Endothelial cell of umbilical vein (primary cell): ENCODE data around the gene TP73. TPM values are rescaled to one million over a fixed set of nuclear protein-coding genes. Genes with fewer than 3 reads are reported as not detected.

Source experiments
- BruUV-seq: library from RNA; stranded (reverse); fragments of 400-500 nt; replicated peaks from 2 replicates; lab custom pipeline; 2021; lab: Mats Ljungman, UMichigan
- CTCF ChIA-PET: fragments of 300-600, 350-600 bp; sonication (Branson Sonifier 250); formaldehyde crosslinking; loops from one replicate; lab custom pipeline; 2021; ENCODE audit warnings: antibody characterized with exemption, inconsistent platforms; lab: Charles Lee
- POLR2A ChIA-PET: fragments of 300-600, 350-600 bp; sonication (Branson Sonifier 250); formaldehyde crosslinking; loops from one replicate; lab custom pipeline; 2021; ENCODE audit warnings: antibody characterized with exemption, inconsistent platforms; lab: Charles Lee
- DNase-seq: peaks from one replicate; pipeline ENCODE4 v3.0.0-alpha.2; 2011; ENCODE audit warnings: low read depth, low spot score
- FAIRE-seq: peaks from 2 replicates; lab custom pipeline; 2011; peaks lifted over from hg19 to GRCh38; lab: Jason Lieb, UNC
- H2AFZ ChIP-seq: 2 replicates; pipeline ENCODE4 v1.6.0; 2012; ENCODE audit warnings: low read depth, low read length, control low read depth, inconsistent platforms
- H3K27ac ChIP-seq: 2 replicates; pipeline ENCODE4 v1.5.1; 2011; ENCODE audit warnings: low read depth, mild to moderate bottlenecking, control low read depth, low read length, moderate library complexity; ENCODE audit not compliant: insufficient read depth
- H3K27me3 ChIP-seq, 2 experiments: 2 replicates each; pipeline versions ENCODE4 v1.6.0 to v1.6.1; 2011; ENCODE audit warnings: low read length in 2 of 2, mixed read lengths in 1 of 2; ENCODE audit not compliant: control insufficient read depth in 2 of 2, insufficient read depth in 2 of 2
- H3K36me3 ChIP-seq, 2 experiments: 2 replicates in 1 of 2; 3 replicates in 1 of 2; pipeline ENCODE4 v1.5.1; 2011; ENCODE audit warnings: low read length in 2 of 2, mild to moderate bottlenecking in 1 of 2, moderate library complexity in 1 of 2; ENCODE audit not compliant: control insufficient read depth in 2 of 2, insufficient read depth in 2 of 2; ENCODE audit errors: extremely low read depth in 1 of 2
- H3K4me1 ChIP-seq: 3 replicates; pipeline ENCODE4 v1.5.1; 2011; ENCODE audit warnings: mild to moderate bottlenecking, low read length; ENCODE audit not compliant: control insufficient read depth, insufficient read depth; ENCODE audit errors: extremely low read depth
- H3K4me2 ChIP-seq: 2 replicates; pipeline ENCODE4 v1.6.1; 2011; ENCODE audit warnings: low read length, control low read depth, mixed read lengths; ENCODE audit not compliant: insufficient read depth
- H3K4me3 ChIP-seq, 3 experiments: fragments of 200-600 bp in 1 of 3; sonication (generic), shearing (Covaris generic) in 1 of 3; replicated peaks in 1 of 3; 2 replicates each; pipeline ENCODE4 v1.5.1; 2011 to 2016; ENCODE audit warnings: control low read depth in 3 of 3, low read length in 3 of 3, mild to moderate bottlenecking in 2 of 3, inconsistent platforms in 1 of 3, low read depth in 1 of 3, moderate library complexity in 1 of 3; ENCODE audit not compliant: insufficient read depth in 1 of 3
- H3K79me2 ChIP-seq: 2 replicates; pipeline ENCODE4 v1.6.0; 2012; ENCODE audit warnings: low read length, inconsistent platforms; ENCODE audit not compliant: control insufficient read depth, insufficient read depth
- H3K9ac ChIP-seq: replicated peaks from 2 replicates; pipeline ENCODE3; 2011; ENCODE audit warnings: low read length, control low read depth; ENCODE audit not compliant: insufficient read depth; ENCODE audit errors: extremely low read depth
- H3K9me1 ChIP-seq: replicated peaks from 3 replicates; pipeline ENCODE4 v1.6.0; 2011; ENCODE audit warnings: mild to moderate bottlenecking, low read length; ENCODE audit not compliant: control insufficient read depth, insufficient read depth; ENCODE audit errors: extremely low read depth
- H3K9me3 ChIP-seq: replicated peaks from 2 replicates; pipeline ENCODE4 v1.5.1; 2012; ENCODE audit warnings: low read length, inconsistent platforms; ENCODE audit not compliant: control insufficient read depth, insufficient read depth
- H4K20me1 ChIP-seq: replicated peaks from 2 replicates; pipeline ENCODE3; 2011; ENCODE audit warnings: mild to moderate bottlenecking, low read length; ENCODE audit not compliant: control insufficient read depth, insufficient read depth; ENCODE audit errors: extremely low read depth
- EZH2 ChIP-seq: IDR thresholded peaks from 2 replicates; pipeline ENCODE4 v1.6.1; 2012; ENCODE audit warnings: borderline replicate concordance, low read depth, mild to moderate bottlenecking, moderate library complexity, low read length, inconsistent platforms; ENCODE audit not compliant: severe bottlenecking
- FOS ChIP-seq: IDR thresholded peaks from 2 replicates; pipeline ENCODE4 v1.6.1; 2011; ENCODE audit warnings: mild to moderate bottlenecking, low read length, moderate library complexity, borderline replicate concordance; ENCODE audit not compliant: insufficient read depth
- GATA2 ChIP-seq: IDR thresholded peaks from 2 replicates; pipeline ENCODE4 v1.7.0; 2011; ENCODE audit warnings: low read depth, mild to moderate bottlenecking, moderate library complexity, mixed read lengths, low read length; ENCODE audit not compliant: insufficient read length, insufficient read depth
- JUN ChIP-seq: IDR thresholded peaks from 2 replicates; pipeline ENCODE4 v1.6.1; 2011; ENCODE audit warnings: borderline replicate concordance, low read depth; ENCODE audit not compliant: insufficient read length, insufficient read depth
- MYC ChIP-seq: IDR thresholded peaks from one replicate; pipeline ENCODE4 v1.6.1; 2011; ENCODE audit warnings: mild to moderate bottlenecking, low read depth, low read length
- POLR2A ChIP-seq: IDR thresholded peaks from 2 replicates; pipeline ENCODE4 v1.6.1; 2012; ENCODE audit warnings: low read depth, mild to moderate bottlenecking, control low read depth, low read length
- POLR2AphosphoS5 ChIP-seq: IDR thresholded peaks from 2 replicates; pipeline ENCODE4 v1.6.1; 2012; ENCODE audit warnings: low read depth, mild to moderate bottlenecking, control low read depth, low read length, moderate library complexity; ENCODE audit not compliant: insufficient read depth
- dilution Hi-C: fragments of 300-500 bp; cut with MboI; formaldehyde crosslinking; loops from one replicate; pipeline ENCODE4 v1.15.0; 2019; ENCODE audit warnings: low sequenced_read_pairs; ENCODE audit not compliant: extremely low pct_ligation_motif_present
- intact Hi-C: fragments of 100-400 bp; cut with micrococcal nuclease; formaldehyde crosslinking; loops from one replicate; pipeline ENCODE4 v1.10.0; 2022
- polyA plus RNA-seq, 4 experiments: library from polyadenylated mRNA; depleted of rRNA in 3 of 4; stranded (reverse) in 3 of 4; unstranded in 1 of 4; fragments of >200 nt; gene quantifications; 2 replicates each; pipeline versions ENCODE4 v1.2.1 to v1.2.3, GENCODE V29; 2011 to 2012; ENCODE audit warnings: missing spikeins in 1 of 4
- total RNA-seq: library from RNA; stranded (reverse); gene quantifications from 2 replicates; pipeline ENCODE4 v1.2.3, GENCODE V29; 2021
- TF ChIP-seq, protein P1 (sequence below), 2 donors: IDR thresholded peaks; 1 replicate in 1 of 2; 2 replicates in 1 of 2; pipeline ENCODE4 v1.5.1; 2011; ENCODE audit warnings: low read length in 2 of 2, mild to moderate bottlenecking in 2 of 2, moderate library complexity in 2 of 2, control low read depth in 1 of 2, inconsistent platforms in 1 of 2, low read depth in 1 of 2; ENCODE audit not compliant: insufficient read depth in 1 of 2; ENCODE audit errors: extremely low read depth in 1 of 2
- TF ChIP-seq, protein P2 (sequence below): IDR thresholded peaks from 2 replicates; pipeline ENCODE4 v1.6.1; 2011; ENCODE audit not compliant: insufficient read depth, insufficient read length

The TP73 gene
- total and polyA plus RNA-seq, 2 donors (not counting 3 experiments of a cell fraction or from before 2014, with no cell fraction given): 0.03 to 0.15 TPM

DNA sequence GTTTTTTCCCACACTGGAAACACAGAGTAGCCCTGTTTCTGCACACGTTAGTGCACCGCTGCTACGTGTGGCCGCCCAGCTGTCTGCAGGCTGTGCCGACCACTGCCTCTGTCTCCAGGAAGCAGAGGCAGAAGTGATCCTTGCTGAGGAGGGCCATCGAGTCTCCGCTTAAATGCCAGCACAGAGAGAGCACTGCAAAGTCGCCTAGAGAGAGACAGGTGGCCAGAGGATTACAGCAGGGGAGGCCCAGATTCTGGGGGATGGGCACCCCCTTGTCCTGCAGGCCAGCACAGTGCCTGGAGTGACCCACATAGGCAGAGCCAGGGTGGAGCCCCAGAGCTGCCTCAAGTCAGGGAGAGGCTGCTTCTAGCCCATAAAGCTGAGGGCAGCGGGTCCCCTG is 21.4 kb upstream of the TP73 start:
- Histone ChIP-seq H3K36me3 (peaks cover 0 to 44% of the 10 kb centered on the region in 2 experiments), H3K9me3 (no peaks in the 10 kb centered on the region), H3K79me2 (no peaks in the 10 kb centered on the region), H3K4me1 (peaks cover under 1% of the 10 kb centered on the region), H3K4me3 (no peak overlapping the region), H3K27ac (no peak overlapping the region), H4K20me1 (no peaks in the 10 kb centered on the region), H3K4me2 (no peak overlapping the region), H3K9ac (no peak overlapping the region), H3K27me3 (no peaks in the 10 kb centered on the region), H2AFZ (no peak overlapping the region), H3K9me1 (no peaks in the 10 kb centered on the region)
- intact Hi-C loops (no loop called here), dilution Hi-C loops (no loop called here)
- FAIRE-seq (no peak), DNase-seq (no peak)
- CTCF ChIA-PET: interaction anchor here (1.2 to 3.9 kb wide), 2 partner anchors 12 to 178 kb away, joined by 4 to 12 read pairs; no protein-coding TSS in a partner anchor
- no TSS peak for BruUV-seq
- TF ChIP-seq FOS (no peak), EZH2 (no peak), POLR2AphosphoS5 (no peak), GATA2 (no peak), POLR2A (no peak), JUN (no peak), MYC (no peak)
- TF ChIP-seq, protein P1, sequence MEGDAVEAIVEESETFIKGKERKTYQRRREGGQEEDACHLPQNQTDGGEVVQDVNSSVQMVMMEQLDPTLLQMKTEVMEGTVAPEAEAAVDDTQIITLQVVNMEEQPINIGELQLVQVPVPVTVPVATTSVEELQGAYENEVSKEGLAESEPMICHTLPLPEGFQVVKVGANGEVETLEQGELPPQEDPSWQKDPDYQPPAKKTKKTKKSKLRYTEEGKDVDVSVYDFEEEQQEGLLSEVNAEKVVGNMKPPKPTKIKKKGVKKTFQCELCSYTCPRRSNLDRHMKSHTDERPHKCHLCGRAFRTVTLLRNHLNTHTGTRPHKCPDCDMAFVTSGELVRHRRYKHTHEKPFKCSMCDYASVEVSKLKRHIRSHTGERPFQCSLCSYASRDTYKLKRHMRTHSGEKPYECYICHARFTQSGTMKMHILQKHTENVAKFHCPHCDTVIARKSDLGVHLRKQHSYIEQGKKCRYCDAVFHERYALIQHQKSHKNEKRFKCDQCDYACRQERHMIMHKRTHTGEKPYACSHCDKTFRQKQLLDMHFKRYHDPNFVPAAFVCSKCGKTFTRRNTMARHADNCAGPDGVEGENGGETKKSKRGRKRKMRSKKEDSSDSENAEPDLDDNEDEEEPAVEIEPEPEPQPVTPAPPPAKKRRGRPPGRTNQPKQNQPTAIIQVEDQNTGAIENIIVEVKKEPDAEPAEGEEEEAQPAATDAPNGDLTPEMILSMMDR (IDR thresholded peaks at IDR 0.05; ENCODE audit: extremely low read depth in 1 of 2, insufficient read depth in 1 of 2, low read depth in 1 of 2, low read length in 2 of 2): no peak
- TF ChIP-seq, protein P2, sequence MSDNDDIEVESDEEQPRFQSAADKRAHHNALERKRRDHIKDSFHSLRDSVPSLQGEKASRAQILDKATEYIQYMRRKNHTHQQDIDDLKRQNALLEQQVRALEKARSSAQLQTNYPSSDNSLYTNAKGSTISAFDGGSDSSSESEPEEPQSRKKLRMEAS: no peak
- POLR2A ChIA-PET: no interaction called here
